Measurements from ENCODE around the gene PSENEN.
A peak's percentile ranks its signal among the peaks of the same experiment; 100 is the strongest.

The PSENEN gene

GRCh38 chr19:35745328-35746086, at the start of gene PSENEN, which contains the start of gene U2AF1L4:
TSS of gene PSENEN (plus strand) at chr19:35745651. CDS start at chr19:35745931, 280 bp downstream.
TSS of gene U2AF1L4 (minus strand) at chr19:35745418. CDS start at chr19:35745391, 27 bp downstream.
- H3K36me3 ChIP-seq (ENCODE audit: control insufficient read depth in 2 of 2, insufficient read depth in 1 of 2, low read length in 2 of 2): peaks cover 13 to 42% of the 10 kb centered on the region in 2 experiments
- peak within 1 kb of the TSS; percentile 95 for H3K27ac ChIP-seq (ENCODE audit: extremely low read depth, low read depth, low read length)
- CTCF ChIA-PET: interaction anchor here (0.8 to 4.9 kb wide), 9 partner anchors 9 to 235 kb away, joined by 3 to 37 read pairs (median 4); no protein-coding TSS in a partner anchor
- peak within 1 kb of the TSS; percentile 65 for H3K4me3 ChIP-seq (ENCODE audit: low read depth, low read length)
- POLR2A ChIA-PET: interaction anchor here (0.6 to 2.9 kb wide), 30 partner anchors 8 to 479 kb away, joined by 3 to 34 read pairs (median 5); partner anchors contain the start of genes ALKBH6, COX6B1, HAUS5 and HSPB6
- no peaks in the 10 kb centered on the region; the same call in none of the 2 replicates for H3K9me3 ChIP-seq (ENCODE audit: control insufficient read depth, insufficient read depth, low read depth, low read length)
- peaks cover 37% of the 10 kb centered on the region for H3K4me1 ChIP-seq (ENCODE audit: control insufficient read depth, insufficient read depth, low read length)
- TF ChIP-seq ZNF23 (tag by site-specific recombination; IDR thresholded peaks at IDR 0.05; ENCODE audit: borderline replicate concordance) (no peak), PRDM10 (tag by site-specific recombination; IDR thresholded peaks at IDR 0.05) (no peak; the same call in none of the 2 replicates), ZNF391 (tag by site-specific recombination; IDR thresholded peaks at IDR 0.05; ENCODE audit: borderline replicate concordance, low read depth) (no peak), ZNF302 (tag by site-specific recombination; IDR thresholded peaks at IDR 0.05; ENCODE audit: low read depth) (no peak), ZNF19 (tag by site-specific recombination; IDR thresholded peaks at IDR 0.05; ENCODE audit: low read depth) (no peak), ZNF274 (IDR thresholded peaks at IDR 0.05; ENCODE audit: low read length) (no peak), ZNF274 (tag by site-specific recombination; IDR thresholded peaks at IDR 0.05; ENCODE audit: borderline replicate concordance) (no peak), KLF1 (tag by site-specific recombination; IDR thresholded peaks at IDR 0.05) (no peak), PRDM2 (tag by site-specific recombination; IDR thresholded peaks at IDR 0.05; ENCODE audit: borderline replicate concordance) (no peak), SP3 (tag by site-specific recombination; IDR thresholded peaks at IDR 0.05) (no peak), ZNF132 (tag by site-specific recombination; IDR thresholded peaks at IDR 0.05; ENCODE audit: borderline replicate concordance) (no peak), ZNF292 (tag by site-specific recombination; IDR thresholded peaks at IDR 0.05; ENCODE audit: borderline replicate concordance, low read depth) (no peak), ZNF560 (tag by site-specific recombination; IDR thresholded peaks at IDR 0.05; ENCODE audit: borderline replicate concordance) (no peak), ZNF645 (tag by site-specific recombination; IDR thresholded peaks at IDR 0.05) (no peak), ZBTB6 (tag by site-specific recombination; IDR thresholded peaks at IDR 0.05) (no peak; the same call in 1 of the 2 replicates), ZNF558 (tag by site-specific recombination; IDR thresholded peaks at IDR 0.05) (no peak), ZNF350 (tag by site-specific recombination; IDR thresholded peaks at IDR 0.05) (no peak), ZNF366 (tag by site-specific recombination; conservative IDR thresholded peaks at IDR 0.05) (no peak), SALL2 (tag by site-specific recombination; IDR thresholded peaks at IDR 0.05; ENCODE audit: borderline replicate concordance) (no peak), ZNF571 (tag by site-specific recombination; IDR thresholded peaks at IDR 0.05) (no peak), ZBTB21 (tag by site-specific recombination; IDR thresholded peaks at IDR 0.05) (peak; percentile 90), ZFP69B (tag by site-specific recombination; IDR thresholded peaks at IDR 0.05) (no peak), ZFP3 (tag by site-specific recombination; IDR thresholded peaks at IDR 0.05; ENCODE audit: low read depth) (no peak), BCL6B (tag by site-specific recombination; IDR thresholded peaks at IDR 0.05) (no peak)
